Measurements from ENCODE around the gene ADAMTS3. TPM values are rescaled to one million over a fixed set of nuclear protein-coding genes. Genes with fewer than 3 reads are reported as not detected.

ADAMTS3 gene
- total and polyA plus RNA-seq, 2 of the 13 experiments (the other 11 are each of a cell fraction or from before 2014, with no cell fraction given): not detected

DNA sequence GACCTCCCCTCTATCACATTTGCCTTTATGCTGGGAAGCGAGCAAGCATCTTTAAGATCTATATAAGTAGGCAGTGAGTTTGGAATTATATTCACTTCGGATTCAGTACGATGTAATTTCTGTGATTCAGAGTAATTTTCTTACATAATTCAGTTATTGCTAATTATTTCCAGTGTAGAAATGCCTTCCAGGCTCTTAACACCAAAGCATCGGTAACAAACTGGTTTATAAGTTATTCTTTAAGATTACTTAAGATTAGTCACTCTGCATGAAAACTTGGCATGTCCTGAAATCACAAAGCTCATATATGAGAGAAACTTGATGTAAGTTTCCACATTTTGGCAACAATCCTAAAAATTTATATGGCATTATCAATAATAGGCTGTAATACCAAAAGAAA is 120.8 kb downstream of the ADAMTS3 start:
- WGBS (ENCODE audit: low lambda C conversion rate): 0% methylated on average over 4 of the region's 4 CpGs
- no peaks in the 10 kb centered on the region for H3K79me2 ChIP-seq (ENCODE audit: insufficient read depth, low read length)
- BruUV-seq (replicated peaks): no TSS peak
- no peak for DNase-seq (ENCODE audit: low spot score)
- no peaks in the 10 kb centered on the region for H3K4me1 ChIP-seq (ENCODE audit: insufficient read depth, low read length)
- no peaks in the 10 kb centered on the region for H3K36me3 ChIP-seq (replicated peaks in 1 of 2; ENCODE audit: control insufficient read depth in 1 of 2, insufficient read depth in 2 of 2, low read length in 2 of 2)
- FAIRE-seq: no peak
- intact Hi-C loops (cut with micrococcal nuclease; ENCODE audit: unreplicated experiment) (no loop called here), in situ Hi-C loops (cut with HindIII; ENCODE audit: extremely low pct_ligation_motif_present, low pct_unique_long_range_greater_than_20kb) (no loop called here)
- CTCF ChIA-PET (ENCODE audit: low intra/inter-chr PET ratio, low total read pairs): no interaction called here
- H3K4me2 ChIP-seq (ENCODE audit: low read depth, low read length): no peak overlapping the region
- no peaks in the 10 kb centered on the region for H4K20me1 ChIP-seq (ENCODE audit: insufficient read depth, low read length)
- H2AFZ ChIP-seq (ENCODE audit: low read length): no peak overlapping the region
- no peak overlapping the region for H3K27ac ChIP-seq (ENCODE audit: extremely low read length, insufficient read depth, low read length)
- no peaks in the 10 kb centered on the region for H3K9me3 ChIP-seq (ENCODE audit: low read length)
- H3K27me3 ChIP-seq (ENCODE audit: control insufficient read depth in 1 of 2, insufficient read depth in 2 of 2, low read length in 2 of 2): no peaks in the 10 kb centered on the region
- POLR2A ChIA-PET: no interaction called here
- no peak overlapping the region for H3K4me3 ChIP-seq (replicated peaks in 1 of 3; ENCODE audit: insufficient read depth in 1 of 3, low read depth in 2 of 3, low read length in 3 of 3)
- no peak for ATAC-seq
- no peak for TF ChIP-seq ZNF468 (CRISPR knock-in tag; IDR thresholded peaks at IDR 0.05)
- TF ChIP-seq, protein P1, sequence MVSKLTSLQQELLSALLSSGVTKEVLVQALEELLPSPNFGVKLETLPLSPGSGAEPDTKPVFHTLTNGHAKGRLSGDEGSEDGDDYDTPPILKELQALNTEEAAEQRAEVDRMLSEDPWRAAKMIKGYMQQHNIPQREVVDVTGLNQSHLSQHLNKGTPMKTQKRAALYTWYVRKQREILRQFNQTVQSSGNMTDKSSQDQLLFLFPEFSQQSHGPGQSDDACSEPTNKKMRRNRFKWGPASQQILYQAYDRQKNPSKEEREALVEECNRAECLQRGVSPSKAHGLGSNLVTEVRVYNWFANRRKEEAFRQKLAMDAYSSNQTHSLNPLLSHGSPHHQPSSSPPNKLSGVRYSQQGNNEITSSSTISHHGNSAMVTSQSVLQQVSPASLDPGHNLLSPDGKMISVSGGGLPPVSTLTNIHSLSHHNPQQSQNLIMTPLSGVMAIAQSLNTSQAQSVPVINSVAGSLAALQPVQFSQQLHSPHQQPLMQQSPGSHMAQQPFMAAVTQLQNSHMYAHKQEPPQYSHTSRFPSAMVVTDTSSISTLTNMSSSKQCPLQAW (CRISPR knock-in tag; IDR thresholded peaks at IDR 0.05): no peak
- no peak for TF ChIP-seq FOXJ3 (CRISPR knock-in tag; IDR thresholded peaks at IDR 0.05; ENCODE audit: borderline replicate concordance)
- TF ChIP-seq, protein P2, sequence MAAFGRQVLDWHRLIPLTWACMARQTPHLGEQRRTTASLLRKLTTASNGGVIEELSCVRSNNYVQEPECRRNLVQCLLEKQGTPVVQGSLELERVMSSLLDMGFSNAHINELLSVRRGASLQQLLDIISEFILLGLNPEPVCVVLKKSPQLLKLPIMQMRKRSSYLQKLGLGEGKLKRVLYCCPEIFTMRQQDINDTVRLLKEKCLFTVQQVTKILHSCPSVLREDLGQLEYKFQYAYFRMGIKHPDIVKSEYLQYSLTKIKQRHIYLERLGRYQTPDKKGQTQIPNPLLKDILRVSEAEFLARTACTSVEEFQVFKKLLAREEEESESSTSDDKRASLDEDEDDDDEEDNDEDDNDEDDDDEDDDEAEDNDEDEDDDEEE (CRISPR knock-in tag; IDR thresholded peaks at IDR 0.05): no peak
- no peak for TF ChIP-seq GATAD1 (CRISPR knock-in tag; IDR thresholded peaks at IDR 0.05)
- TF ChIP-seq, protein P3, sequence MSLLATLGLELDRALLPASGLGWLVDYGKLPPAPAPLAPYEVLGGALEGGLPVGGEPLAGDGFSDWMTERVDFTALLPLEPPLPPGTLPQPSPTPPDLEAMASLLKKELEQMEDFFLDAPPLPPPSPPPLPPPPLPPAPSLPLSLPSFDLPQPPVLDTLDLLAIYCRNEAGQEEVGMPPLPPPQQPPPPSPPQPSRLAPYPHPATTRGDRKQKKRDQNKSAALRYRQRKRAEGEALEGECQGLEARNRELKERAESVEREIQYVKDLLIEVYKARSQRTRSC (CRISPR knock-in tag; IDR thresholded peaks at IDR 0.05; ENCODE audit: low read depth): no peak
- TF ChIP-seq TBL1XR1 (IDR thresholded peaks at IDR 0.05; ENCODE audit: borderline replicate concordance, low read length, partially characterized antibody): no peak
- TF ChIP-seq SMAD3 (CRISPR knock-in tag; IDR thresholded peaks at IDR 0.05): no peak
- no peak for TF ChIP-seq ZNF547 (CRISPR knock-in tag; IDR thresholded peaks at IDR 0.05)
- TF ChIP-seq, protein P4, sequence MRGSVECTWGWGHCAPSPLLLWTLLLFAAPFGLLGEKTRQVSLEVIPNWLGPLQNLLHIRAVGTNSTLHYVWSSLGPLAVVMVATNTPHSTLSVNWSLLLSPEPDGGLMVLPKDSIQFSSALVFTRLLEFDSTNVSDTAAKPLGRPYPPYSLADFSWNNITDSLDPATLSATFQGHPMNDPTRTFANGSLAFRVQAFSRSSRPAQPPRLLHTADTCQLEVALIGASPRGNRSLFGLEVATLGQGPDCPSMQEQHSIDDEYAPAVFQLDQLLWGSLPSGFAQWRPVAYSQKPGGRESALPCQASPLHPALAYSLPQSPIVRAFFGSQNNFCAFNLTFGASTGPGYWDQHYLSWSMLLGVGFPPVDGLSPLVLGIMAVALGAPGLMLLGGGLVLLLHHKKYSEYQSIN (CRISPR knock-in tag; IDR thresholded peaks at IDR 0.05; ENCODE audit: borderline replicate concordance): no peak
- no peak for TF ChIP-seq ZSCAN31 (CRISPR knock-in tag; IDR thresholded peaks at IDR 0.05; ENCODE audit: low read depth)
- no peak for TF ChIP-seq ZNF382 (CRISPR knock-in tag; IDR thresholded peaks at IDR 0.05; ENCODE audit: borderline replicate concordance)
- TF ChIP-seq HMGA1 (CRISPR knock-in tag; conservative IDR thresholded peaks at IDR 0.05): no peak
- TF ChIP-seq ZNF816 (CRISPR knock-in tag; IDR thresholded peaks at IDR 0.05; ENCODE audit: borderline replicate concordance): no peak
- TF ChIP-seq GTF2F1 (IDR thresholded peaks at IDR 0.05; ENCODE audit: low read length): no peak
- TF ChIP-seq, protein P5, sequence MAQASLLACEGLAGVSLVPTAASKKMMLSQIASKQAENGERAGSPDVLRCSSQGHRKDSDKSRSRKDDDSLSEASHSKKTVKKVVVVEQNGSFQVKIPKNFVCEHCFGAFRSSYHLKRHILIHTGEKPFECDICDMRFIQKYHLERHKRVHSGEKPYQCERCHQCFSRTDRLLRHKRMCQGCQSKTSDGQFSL (CRISPR knock-in tag; IDR thresholded peaks at IDR 0.05): no peak
- H3K9ac ChIP-seq (ENCODE audit: insufficient read depth, low read depth, low read length): no peak overlapping the region

All from HepG2 (cell line).